GM21825 (cell line): ENCODE results near the gene THRAP3.

Experiments used
- ATAC-seq: cut with Tn5 transposase; IDR thresholded peaks from one replicate; pipeline ENCODE4 v1.9.1; 2021; ENCODE audit warnings: mild to moderate bottlenecking, moderate library complexity; ENCODE audit not compliant: unreplicated experiment

The THRAP3 gene

DNA sequence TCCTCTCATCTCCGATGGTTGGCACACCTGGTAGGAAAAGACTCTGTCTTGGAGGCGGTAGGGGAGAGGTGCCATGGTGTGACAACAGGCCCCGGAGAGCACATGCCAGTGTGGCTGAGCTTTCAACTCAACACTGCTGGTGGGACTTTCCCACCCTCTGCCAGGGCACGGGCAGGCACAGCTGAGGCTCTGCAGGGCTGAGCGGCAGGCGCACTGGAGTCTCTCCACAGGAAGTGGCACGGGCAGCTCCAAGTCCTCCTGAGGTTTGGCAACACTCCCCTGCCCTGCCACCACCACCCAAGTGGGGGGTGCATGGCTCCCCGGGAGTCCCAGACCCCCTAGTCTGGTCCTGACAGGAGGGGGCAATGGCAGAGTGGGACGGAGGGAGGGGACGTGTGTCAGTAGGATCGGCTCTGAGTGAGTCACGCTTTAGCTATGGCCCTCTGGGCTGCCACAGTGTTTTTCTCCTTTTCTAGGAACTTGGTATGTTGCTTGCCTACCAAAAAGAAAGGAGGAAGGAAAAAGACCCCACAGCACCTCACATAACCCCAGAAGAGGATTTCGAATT, 126.5 kb downstream of the THRAP3 start:
- no peak for ATAC-seq

DNA sequence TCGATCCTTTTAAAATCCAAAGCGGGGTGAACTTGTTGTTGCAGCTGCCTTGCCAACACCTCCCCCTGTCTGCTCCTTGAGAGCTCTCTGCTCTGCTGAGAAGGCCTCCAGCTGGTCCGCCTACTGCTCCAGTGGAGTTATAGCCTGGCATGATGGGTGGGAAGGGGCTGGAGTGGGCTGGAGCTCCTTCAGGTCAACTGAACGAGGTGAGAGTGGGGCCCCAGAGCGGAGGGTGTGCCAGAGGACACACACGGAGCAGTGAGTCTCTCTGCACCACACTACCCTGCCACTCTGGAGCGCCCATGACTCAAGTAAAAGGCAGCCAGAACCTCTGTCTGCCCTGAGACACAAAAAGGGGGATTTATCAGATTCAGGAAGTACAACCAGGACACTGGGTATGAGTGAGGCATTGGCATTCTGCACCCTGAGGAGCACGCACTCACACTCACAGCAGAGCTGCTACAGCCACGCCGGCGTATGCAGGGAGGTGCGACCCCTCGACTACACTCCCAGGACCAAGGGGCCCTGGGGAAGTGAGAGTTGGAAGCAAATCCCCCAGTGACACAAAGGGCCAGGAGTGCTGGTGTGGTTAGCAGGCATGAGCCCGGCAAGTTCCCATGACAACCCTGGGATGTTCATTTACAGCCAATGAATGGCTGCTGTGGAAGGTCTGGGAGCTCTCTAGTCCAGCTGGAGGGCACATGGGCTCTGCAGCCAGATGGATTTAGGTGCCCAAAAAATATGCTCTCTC, 127.2 kb downstream of the THRAP3 start:
- no peak for ATAC-seq

DNA sequence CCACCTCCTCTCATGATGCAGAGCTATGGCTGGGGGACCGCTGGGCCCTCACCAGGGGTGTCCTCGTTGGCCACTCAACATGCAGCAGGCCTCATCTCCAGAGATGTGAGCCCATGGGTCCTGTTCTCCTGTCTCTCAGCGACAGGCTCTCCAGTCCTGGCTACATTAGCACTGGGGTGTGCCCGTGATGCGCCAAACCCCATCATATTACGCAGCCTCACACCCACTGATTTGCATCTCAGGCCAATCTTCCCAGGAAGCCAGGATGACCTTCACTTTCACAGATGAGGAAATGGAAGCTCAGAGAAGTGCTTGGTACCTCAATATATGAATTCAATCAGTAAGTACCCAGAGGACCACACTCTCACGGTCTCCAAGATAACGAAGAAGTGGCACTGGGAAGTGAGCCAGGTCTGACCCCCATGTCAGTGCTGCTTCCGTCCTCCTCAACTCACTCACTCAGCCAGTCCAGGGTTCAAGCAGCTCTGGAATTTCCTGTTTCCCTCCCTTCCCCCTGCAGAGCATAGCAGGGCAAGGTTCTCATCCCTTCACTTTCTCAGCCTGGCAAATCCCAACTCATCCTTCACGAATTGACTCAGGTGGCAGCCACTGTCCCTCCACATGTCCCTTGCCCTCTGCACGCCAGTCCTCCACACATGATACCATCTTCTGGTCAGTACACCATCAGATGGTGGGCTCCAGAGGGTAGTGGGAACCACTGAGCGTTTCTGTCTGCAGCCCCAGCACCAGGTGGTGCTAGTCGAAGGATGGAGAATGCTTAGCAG, 128.1 kb downstream of the THRAP3 start:
- no peak for ATAC-seq

DNA sequence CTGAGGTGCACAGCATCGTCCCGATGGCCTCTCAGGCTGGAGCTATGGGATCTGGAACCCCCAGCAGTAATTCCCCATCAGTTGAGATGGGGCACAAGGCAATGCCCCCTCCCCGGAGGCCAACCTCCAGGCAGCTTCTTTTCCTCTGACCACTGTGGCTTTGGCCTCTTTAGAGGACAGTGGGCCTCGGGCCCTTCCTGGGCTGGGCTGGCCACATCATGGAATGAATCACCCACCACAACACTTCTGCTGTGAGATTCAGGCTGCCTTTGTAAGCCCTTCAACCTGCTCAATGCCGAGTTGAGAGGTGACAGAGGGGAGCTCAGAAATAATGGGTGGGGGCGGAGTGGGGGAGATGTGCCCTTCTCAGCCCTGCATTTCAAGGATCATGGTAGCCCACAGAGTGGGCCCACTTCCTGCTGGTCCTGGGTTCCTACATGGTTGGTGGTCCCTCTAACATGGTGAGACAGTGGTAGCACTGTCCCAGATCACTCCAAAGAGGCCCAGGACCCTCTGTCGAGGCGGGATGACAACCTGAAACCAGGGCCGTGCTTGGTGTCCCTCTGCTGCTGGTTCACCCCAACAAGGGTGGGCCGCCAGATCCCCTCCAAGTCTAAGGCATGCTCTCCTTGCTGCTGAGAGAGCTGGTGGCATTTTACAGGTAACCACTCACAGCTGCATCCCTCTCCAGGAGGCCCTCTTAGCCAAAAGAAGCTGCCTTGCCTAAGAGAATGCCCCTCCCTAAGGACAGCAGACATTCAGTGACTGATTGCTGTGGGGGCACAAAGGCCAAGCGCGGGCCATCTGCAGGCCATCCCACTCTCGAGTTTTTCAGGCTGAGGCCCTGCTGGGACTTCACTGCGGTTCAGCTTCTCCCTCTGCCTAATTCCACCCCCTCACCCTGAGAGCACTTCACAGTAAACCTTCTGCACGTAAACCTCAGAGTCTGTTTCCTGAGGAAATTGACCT, 129.0 kb downstream of the THRAP3 start:
- no peak for ATAC-seq

DNA sequence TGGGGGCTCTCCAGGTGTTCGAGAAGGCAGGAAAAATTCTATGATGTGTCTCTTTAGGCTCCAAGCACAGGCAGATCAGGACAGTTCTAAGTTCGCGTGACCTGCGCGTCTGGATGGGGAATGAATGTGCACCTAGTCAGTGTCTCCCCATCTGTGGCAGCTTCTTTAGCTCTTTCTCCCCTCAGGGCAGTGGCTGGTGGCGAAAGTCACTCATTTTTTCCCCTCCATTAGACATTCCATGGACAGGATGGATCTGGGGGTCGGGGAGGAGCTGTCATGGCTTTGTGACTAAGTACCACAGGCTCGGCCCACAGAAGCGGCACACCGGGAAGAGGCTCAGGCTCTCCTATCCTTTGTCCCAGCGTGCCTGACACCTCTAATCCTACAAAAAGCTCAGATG, 130.2 kb downstream of the THRAP3 start:
- ATAC-seq = no peak
